ENCODE measurements around the gene TYMS. TPM values are rescaled to one million over a fixed set of nuclear protein-coding genes. Genes with fewer than 3 reads are reported as not detected.

Gene TYMS
- total RNA-seq, 4 donors from 2014 or later = 0.26 to 28.6 (median 4.8) TPM; not detected in 1

GRCh38 chr18:644395-645004, 13.0 kb upstream of the TYMS start:
- intact Hi-C loops (cut with DNase I; ENCODE audit: low total_unique reads) = no loop called here
- Histone ChIP-seq H3K9me3 (no peaks in the 10 kb centered on the region), H3K27ac (no peak overlapping the region), H3K4me1 (no peaks in the 10 kb centered on the region), H3K4me3 (no peak overlapping the region), H3K36me3 (no peaks in the 10 kb centered on the region), H3K27me3 (no peaks in the 10 kb centered on the region)
- no peak for TF ChIP-seq CTCF (IDR thresholded peaks at IDR 0.05)
- no peak for TF ChIP-seq POLR2A (IDR thresholded peaks at IDR 0.05)
- DNase-seq = no peak

GRCh38 chr18:647304-647703, 10.1 kb upstream of the TYMS start:
- H3K4me3 ChIP-seq = no peak overlapping the region
- TF ChIP-seq CTCF (IDR thresholded peaks at IDR 0.05) (no peak), POLR2A (IDR thresholded peaks at IDR 0.05) (no peak)
- H3K27ac ChIP-seq = no peak overlapping the region
- no peaks in the 10 kb centered on the region for H3K9me3 ChIP-seq
- intact Hi-C loops (cut with DNase I; ENCODE audit: low total_unique reads) = no loop called here
- H3K4me1 ChIP-seq = no peaks in the 10 kb centered on the region
- no peak for DNase-seq
- H3K36me3 ChIP-seq = no peaks in the 10 kb centered on the region
- H3K27me3 ChIP-seq = no peaks in the 10 kb centered on the region

- TF ChIP-seq CTCF (IDR thresholded peaks at IDR 0.05) (no peak), POLR2A (IDR thresholded peaks at IDR 0.05) (no peak)
- intact Hi-C loops (cut with DNase I; ENCODE audit: low total_unique reads) = no loop called here
These were observed 8.1 kb upstream of the TYMS start for GRCh38 chr18:649341-649740.

GRCh38 chr18:650428-650858, 7.0 kb upstream of the TYMS start:
- Histone ChIP-seq H3K9me3 (no peaks in the 10 kb centered on the region), H3K4me1 (no peaks in the 10 kb centered on the region), H3K36me3 (no peaks in the 10 kb centered on the region), H3K27me3 (no peaks in the 10 kb centered on the region), H3K27ac (no peak overlapping the region), H3K4me3 (no peak overlapping the region)
- TF ChIP-seq POLR2A (IDR thresholded peaks at IDR 0.05) (no peak), CTCF (IDR thresholded peaks at IDR 0.05) (no peak)
- no peak for DNase-seq
- intact Hi-C loops (cut with DNase I; ENCODE audit: low total_unique reads) = no loop called here

More at GRCh38 chr18:649341-649740, 8.1 kb upstream of the TYMS start:
- no peak for DNase-seq
- Histone ChIP-seq H3K27me3 (no peaks in the 10 kb centered on the region), H3K9me3 (no peaks in the 10 kb centered on the region), H3K4me1 (no peaks in the 10 kb centered on the region), H3K4me3 (no peak overlapping the region), H3K27ac (no peak overlapping the region), H3K36me3 (no peaks in the 10 kb centered on the region)

- intact Hi-C loops (cut with DNase I; ENCODE audit: low total_unique reads) = no loop called here
These were observed 5.3 kb upstream of the TYMS start for GRCh38 chr18:652131-652530.

More at GRCh38 chr18:652131-652530, 5.3 kb upstream of the TYMS start:
- H3K4me1 ChIP-seq = no peaks in the 10 kb centered on the region
- H3K9me3 ChIP-seq = no peaks in the 10 kb centered on the region
- H3K36me3 ChIP-seq = no peaks in the 10 kb centered on the region
- TF ChIP-seq CTCF (IDR thresholded peaks at IDR 0.05) = no peak
- no peak for TF ChIP-seq POLR2A (IDR thresholded peaks at IDR 0.05)
- no peak overlapping the region for H3K4me3 ChIP-seq
- H3K27ac ChIP-seq = no peak overlapping the region
- peaks cover 0 to 1% of the 10 kb centered on the region in 2 donors for H3K27me3 ChIP-seq
- no peak for DNase-seq

Measured in uterus (tissue), 4 donors.